HG02885 (cell line): ENCODE data around the gene PCMT1.
A peak's percentile ranks its signal among the peaks of the same experiment; 100 is the strongest.
"Not testable (repeated sequence)": the region's sequence is repeated elsewhere in the genome, so short reads cannot be mapped to it uniquely, and the experiment has no call there.

Source experiments
- ATAC-seq: cut with Tn5 transposase; IDR thresholded peaks from one replicate; pipeline ENCODE4 v1.9.1; 2021; ENCODE audit warnings: mild to moderate bottlenecking; ENCODE audit not compliant: unreplicated experiment, poor library complexity

The PCMT1 gene

GRCh38 chr6:149809798-149810197 lies 60.3 kb downstream of the PCMT1 start:
- no peak for ATAC-seq

DNA sequence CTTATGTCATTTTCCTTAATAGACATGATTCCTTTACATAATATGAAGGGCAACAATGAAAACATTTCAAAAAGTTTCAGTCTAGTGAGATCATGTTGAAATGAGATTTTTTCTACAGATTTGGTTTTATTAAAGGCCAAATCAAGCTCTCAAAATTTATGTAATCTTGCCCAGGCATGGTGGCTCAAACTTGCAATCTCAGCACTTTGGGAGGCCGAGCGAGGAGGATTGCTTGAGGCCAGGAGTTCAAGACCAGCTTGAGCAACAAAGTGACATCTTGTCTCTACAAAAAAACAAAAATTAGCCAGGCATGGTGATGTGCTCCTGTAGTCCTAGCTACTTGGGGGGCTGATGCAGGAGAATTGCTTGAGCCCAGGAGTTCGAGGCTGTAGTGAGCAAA lies 63.8 kb downstream of the PCMT1 start:
- ATAC-seq, result no peak

- ATAC-seq, result peak; percentile 72
Measured at GRCh38 chr6:149815788-149816187, 66.2 kb downstream of the PCMT1 start.

GRCh38 chr6:149820506-149820905 lies 71.0 kb downstream of the PCMT1 start:
- ATAC-seq, result no peak

DNA sequence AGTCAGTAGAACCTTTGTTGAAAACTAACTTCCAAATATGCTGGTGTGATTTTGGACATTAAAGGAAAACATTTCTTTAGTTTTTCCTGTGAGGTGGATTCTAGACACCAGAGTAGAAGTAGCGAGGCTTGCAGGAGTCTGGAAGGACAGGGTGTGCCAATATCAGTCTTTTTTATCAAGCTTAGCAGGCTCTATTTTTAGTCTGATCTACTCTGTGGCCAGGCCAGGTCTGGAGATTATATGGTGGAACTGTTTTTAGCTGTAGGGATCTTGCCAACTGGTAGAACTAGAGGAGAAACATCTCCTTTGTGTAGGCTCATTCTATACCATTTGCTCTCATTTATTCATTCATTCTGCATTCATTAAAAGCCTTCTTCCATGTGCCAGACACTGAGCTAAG lies 72.0 kb downstream of the PCMT1 start:
- ATAC-seq, result no peak

GRCh38 chr6:149823013-149823412 lies 73.5 kb downstream of the PCMT1 start:
- no peak for ATAC-seq

DNA sequence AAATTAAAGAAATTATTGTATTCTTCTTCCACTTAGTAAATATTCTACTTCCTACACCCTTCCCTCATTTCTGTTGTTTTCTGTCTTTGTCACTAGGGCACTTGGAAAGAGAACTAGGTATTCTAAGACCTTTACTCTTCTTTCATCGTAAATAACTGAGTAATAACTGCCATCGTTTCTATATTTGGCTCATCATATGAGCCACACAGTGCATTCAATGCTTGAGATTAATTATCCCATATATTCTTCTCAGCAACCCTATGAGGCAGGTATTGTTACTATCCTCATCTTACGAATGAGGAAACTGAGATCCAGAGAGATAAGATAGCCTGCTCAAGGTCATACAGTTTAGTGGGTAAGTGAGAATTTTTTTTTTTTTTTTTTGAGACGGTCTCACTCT lies 75.8 kb downstream of the PCMT1 start:
- no peak for ATAC-seq

DNA sequence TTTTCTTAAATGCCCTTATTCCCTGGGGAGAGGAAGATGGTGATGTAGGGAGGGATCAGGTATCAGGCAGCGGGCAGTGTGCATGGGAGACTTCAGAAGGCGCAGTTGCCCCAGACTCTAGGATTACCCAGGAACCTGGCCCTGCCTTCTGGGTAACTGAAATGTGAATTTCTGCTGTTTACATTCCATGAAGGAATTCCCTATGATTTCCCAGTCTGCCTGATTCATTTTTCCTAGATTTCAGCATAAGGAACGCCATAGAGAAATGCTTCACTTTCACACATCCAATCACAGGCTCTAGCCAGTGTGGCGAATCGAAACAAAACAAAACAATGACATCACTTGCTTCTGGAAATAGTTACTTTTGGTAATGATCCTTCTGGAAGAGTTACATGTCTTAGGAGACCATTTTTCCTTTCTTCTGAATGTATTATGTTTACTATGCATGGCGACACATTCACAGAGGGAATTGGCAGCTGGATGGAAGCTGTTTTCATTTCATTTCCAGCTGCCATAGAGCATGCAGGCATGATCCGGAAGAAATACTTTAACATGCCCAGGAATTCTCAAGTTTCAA lies 81.3 kb downstream of the PCMT1 start:
- ATAC-seq, result no peak

- ATAC-seq, result no peak
Measured at GRCh38 chr6:149831308-149831820, 81.8 kb downstream of the PCMT1 start.

- ATAC-seq, result no peak
Measured at GRCh38 chr6:149833651-149834050, 84.1 kb downstream of the PCMT1 start.

DNA sequence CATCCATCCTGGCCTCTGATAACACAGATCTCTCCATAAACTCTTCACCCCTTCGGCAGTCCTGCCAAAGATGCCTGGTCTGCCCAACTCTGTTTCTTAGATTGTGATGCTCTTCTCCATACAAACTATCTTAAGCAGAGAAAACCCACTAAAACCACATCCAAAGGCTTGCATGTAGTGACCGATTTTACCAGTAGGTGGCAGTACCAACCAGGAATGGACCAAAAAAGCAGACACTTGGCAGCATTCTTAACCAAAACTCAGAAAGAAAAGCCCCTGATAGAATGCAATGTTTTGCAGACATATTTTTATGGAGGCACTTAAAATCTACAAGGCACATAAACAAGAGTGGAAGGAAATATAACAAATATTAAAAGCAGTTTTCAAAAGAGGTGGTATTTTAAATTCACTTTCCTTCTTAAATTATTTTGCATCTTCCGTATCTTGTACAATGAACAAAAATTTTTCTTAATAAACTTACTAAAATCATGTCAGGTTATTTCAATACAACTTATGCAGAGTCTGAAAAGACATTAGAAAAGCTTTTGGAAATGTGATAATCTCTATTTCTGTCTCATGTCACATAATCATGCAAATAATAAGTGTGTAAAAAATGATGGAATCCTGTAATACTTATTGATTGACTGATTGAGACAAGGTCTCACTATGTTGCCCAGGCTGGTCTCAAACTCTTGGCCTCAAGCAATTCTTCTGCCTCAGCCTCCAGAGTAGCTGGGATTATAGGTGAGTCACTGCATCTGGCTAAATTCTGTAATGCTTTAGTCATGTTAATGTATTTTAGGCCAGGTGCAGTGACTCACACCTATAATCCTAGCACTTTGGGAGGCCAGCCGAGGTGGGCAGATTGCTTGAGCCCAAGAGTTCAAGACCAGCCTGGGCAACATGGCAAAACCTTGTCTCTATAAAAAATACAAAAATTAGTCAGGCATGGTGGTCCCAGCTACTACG lies 85.3 kb downstream of the PCMT1 start:
- ATAC-seq, result no peak

- no peak for ATAC-seq
Measured at GRCh38 chr6:149840345-149841075, 91.0 kb downstream of the PCMT1 start.

GRCh38 chr6:149842331-149842730 lies 92.8 kb downstream of the PCMT1 start:
- ATAC-seq, result no peak

DNA sequence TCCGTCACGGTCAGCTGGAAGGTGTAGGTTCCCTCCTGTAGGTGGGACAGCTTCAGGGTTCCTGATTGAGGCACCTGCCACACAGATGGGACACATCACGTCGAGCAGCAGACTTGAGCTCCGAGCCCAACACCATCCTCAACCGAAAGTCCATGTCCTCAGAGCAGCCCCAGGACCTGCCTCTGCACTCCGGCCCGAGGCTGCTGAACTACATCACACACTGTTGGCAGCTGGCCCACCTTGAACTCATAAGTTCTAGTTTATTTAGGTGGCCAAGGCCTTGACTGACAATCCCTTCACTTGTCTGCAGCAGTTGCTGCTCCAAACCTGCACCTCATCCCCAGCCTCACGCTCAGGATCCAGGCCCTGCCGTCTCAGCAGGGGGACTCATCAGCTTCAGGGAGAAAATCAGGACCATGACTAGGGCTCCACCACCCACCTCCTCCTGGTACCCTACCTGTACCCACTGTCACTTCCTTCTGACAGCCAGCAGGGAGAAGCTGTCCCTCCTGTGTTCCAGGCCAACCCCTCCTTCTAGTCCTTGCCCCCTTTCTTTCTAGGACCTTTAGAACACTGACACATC lies 93.6 kb downstream of the PCMT1 start:
- no peak for ATAC-seq

- ATAC-seq, result not testable (repeated sequence)
Measured at GRCh38 chr6:149844036-149844435, 94.5 kb downstream of the PCMT1 start.

GRCh38 chr6:149844480-149844879 lies 94.9 kb downstream of the PCMT1 start:
- ATAC-seq, result no peak

GRCh38 chr6:149845549-149845948 lies 96.0 kb downstream of the PCMT1 start:
- ATAC-seq, result no peak

- ATAC-seq, result no peak
Measured at GRCh38 chr6:149846321-149846720, 96.8 kb downstream of the PCMT1 start.

- no peak for ATAC-seq
Measured at GRCh38 chr6:149847939-149848267, 98.4 kb downstream of the PCMT1 start.

- ATAC-seq, result not testable (repeated sequence)
Measured at GRCh38 chr6:149848343-149848742, 98.8 kb downstream of the PCMT1 start.
